SK-N-SH (cell line): ENCODE measurements around the gene KCNK16. TPM values are rescaled to one million over a fixed set of nuclear protein-coding genes. Genes with fewer than 3 reads are reported as not detected.

Experiments used
- CTCF ChIA-PET: fragments of 300-600, 350-600 bp; formaldehyde crosslinking; extraction: SDS; loops from one replicate; lab custom pipeline; 2021; lab: Yijun Ruan, JAX
- POLR2A ChIA-PET: fragments of 350-600 bp; sonication (Branson Sonifier 250); formaldehyde crosslinking; extraction: SDS; loops from one replicate; lab custom pipeline; 2020; ENCODE audit warnings: antibody characterized with exemption, inconsistent platforms; lab: Yijun Ruan, JAX
- DNase-seq: peaks from one replicate; pipeline ENCODE4 v3.0.0; 2012
- H2AFZ ChIP-seq: fragments of 200-600 bp; sonication (generic); 2 replicates; pipeline ENCODE4 v1.8.1; 2016; ENCODE audit warnings: antibody characterized with exemption, mild to moderate bottlenecking, low read depth
- H3F3A ChIP-seq: fragments of 200-600 bp; sonication (generic); replicated peaks from 2 replicates; pipeline ENCODE3; 2016; ENCODE audit warnings: antibody characterized with exemption, mild to moderate bottlenecking; ENCODE audit not compliant: insufficient read depth
- H3K27ac ChIP-seq, 2 experiments: fragments of 200-500 bp in 1 of 2; fragments of 200-600 bp in 1 of 2; sonication (Bioruptor generic) in 1 of 2; sonication (generic), shearing (Covaris generic) in 1 of 2; 2 replicates each; pipeline versions ENCODE4 v1.5.1 to v1.6.1; 2014 to 2016; ENCODE audit warnings: low read depth in 2 of 2, inconsistent platforms in 1 of 2, low read length in 1 of 2, mild to moderate bottlenecking in 1 of 2, mixed read lengths in 1 of 2
- H3K27me3 ChIP-seq: fragments of 200-600 bp; sonication (generic), shearing (Covaris generic); 2 replicates; pipeline ENCODE4 v1.6.1; 2016; ENCODE audit warnings: mixed run types; ENCODE audit not compliant: insufficient read depth
- H3K36me3 ChIP-seq, 2 experiments: fragments of 200-500 bp in 1 of 2; fragments of 200-600 bp in 1 of 2; sonication (Bioruptor generic) in 1 of 2; sonication (generic) in 1 of 2; replicated peaks in 1 of 2; 2 replicates each; pipeline versions ENCODE3 to v1.5.1; 2014 to 2016; ENCODE audit warnings: low read length in 1 of 2, mild to moderate bottlenecking in 1 of 2; ENCODE audit not compliant: insufficient read depth in 2 of 2, control insufficient read depth in 1 of 2
- H3K4me1 ChIP-seq, 2 experiments: fragments of 200-500 bp in 1 of 2; fragments of 200-600 bp in 1 of 2; sonication (Bioruptor generic) in 1 of 2; sonication (generic), shearing (Covaris generic) in 1 of 2; 2 replicates each; pipeline versions ENCODE4 v1.5.1 to v1.6.1; 2014 to 2016; ENCODE audit warnings: low read depth in 1 of 2, low read length in 1 of 2, mixed run types in 1 of 2; ENCODE audit not compliant: insufficient read depth in 2 of 2, control insufficient read depth in 1 of 2
- H3K4me2 ChIP-seq: fragments of 200-600 bp; sonication (generic), shearing (Covaris generic); 2 replicates; pipeline ENCODE4 v1.6.1; 2017; ENCODE audit warnings: mixed run types
- H3K4me3 ChIP-seq, 2 experiments: fragments of 200-500 bp in 1 of 2; fragments of 200-600 bp in 1 of 2; sonication (Bioruptor generic) in 1 of 2; sonication (generic), shearing (Covaris generic) in 1 of 2; 2 replicates each; pipeline versions ENCODE4 v1.5.1 to v1.8.1; 2014 to 2016; ENCODE audit warnings: low read depth in 2 of 2, inconsistent platforms in 1 of 2, low read length in 1 of 2, mild to moderate bottlenecking in 1 of 2, mixed read lengths in 1 of 2, moderate library complexity in 1 of 2
- H3K79me2 ChIP-seq: fragments of 200-600 bp; sonication (generic); 2 replicates; pipeline ENCODE4 v1.8.1; 2017; ENCODE audit warnings: mild to moderate bottlenecking; ENCODE audit not compliant: insufficient read depth
- H3K9ac ChIP-seq: fragments of 200-600 bp; sonication (generic); 2 replicates; pipeline ENCODE4 v1.6.1; 2017; ENCODE audit warnings: mixed run types
- H3K9me2 ChIP-seq: fragments of 200-600 bp; sonication (generic); 2 replicates; pipeline ENCODE4 v1.6.1; 2017; ENCODE audit warnings: mixed run types
- H3K9me3 ChIP-seq: fragments of 200-600 bp; sonication (generic); 2 replicates; pipeline ENCODE4 v1.6.1; 2017; ENCODE audit warnings: mixed run types, mild to moderate bottlenecking, moderate library complexity
- H4K20me1 ChIP-seq: fragments of 200-600 bp; sonication (generic); 2 replicates; pipeline ENCODE4 v1.6.1; 2017; ENCODE audit warnings: mild to moderate bottlenecking, mixed run types; ENCODE audit not compliant: insufficient read depth
- CTCF ChIP-seq: fragments of 200-600 bp; sonication (generic); IDR thresholded peaks from 2 replicates; pipeline ENCODE4 v1.6.1; 2017; ENCODE audit warnings: antibody characterized with exemption, mild to moderate bottlenecking, moderate library complexity
- ELF1 ChIP-seq: IDR thresholded peaks from 2 replicates; pipeline ENCODE4 v1.4.0; 2012
- GATA2 ChIP-seq: sonication (generic); formaldehyde crosslinking; IDR thresholded peaks from 2 replicates; pipeline ENCODE4 v1.5.0; 2020; ENCODE audit warnings: mild to moderate bottlenecking, missing genetic modification reagents
- IRF3 ChIP-seq: fragments of 150-350 bp; IDR thresholded peaks from 2 replicates; pipeline ENCODE4 v1.6.1; 2016; ENCODE audit warnings: mild to moderate bottlenecking, low read depth, low read length
- RFX5 ChIP-seq: IDR thresholded peaks from 2 replicates; pipeline ENCODE4 v1.6.1; 2012; ENCODE audit warnings: mild to moderate bottlenecking, improper control_type of control experiment, low read length
- SIN3A ChIP-seq: IDR thresholded peaks from 2 replicates; pipeline ENCODE4 v1.6.1; 2012; ENCODE audit warnings: low read depth, mild to moderate bottlenecking, low read length, moderate library complexity, borderline replicate concordance
- SMC3 ChIP-seq: IDR thresholded peaks from 2 replicates; pipeline ENCODE4 v1.6.1; 2012; ENCODE audit warnings: low read depth, low read length, improper control_type of control experiment
- TCF12 ChIP-seq: IDR thresholded peaks from 2 replicates; pipeline ENCODE4 v1.4.0; 2012
- TEAD4 ChIP-seq: IDR thresholded peaks from 2 replicates; pipeline ENCODE4 v1.4.0; 2012; ENCODE audit warnings: mild to moderate bottlenecking, borderline replicate concordance; ENCODE audit not compliant: insufficient read depth
- WGBS: methylation state at CpG from one replicate; pipeline ENCODE4 v1.1.6; 2017; ENCODE audit warnings: low lambda C conversion rate; 5-methylcytosine and 5-hydroxymethylcytosine counted together
- polyA plus RNA-seq, 3 experiments: library from polyadenylated mRNA; depleted of rRNA; stranded (reverse); fragments of >200 nt; gene quantifications; 2 replicates each; pipeline ENCODE4 v1.2.3, GENCODE V29; 2012

Gene KCNK16
- polyA plus RNA-seq, 1 of the 3 experiments (the other 2 are of a cell fraction), result not detected

- DNase-seq, result no peak
- no peaks in the 10 kb centered on the region for H3K36me3 ChIP-seq
- no peaks in the 10 kb centered on the region for H3K79me2 ChIP-seq
- H2AFZ ChIP-seq, result no peak overlapping the region
- no peaks in the 10 kb centered on the region for H3K9me2 ChIP-seq
- no peaks in the 10 kb centered on the region for H4K20me1 ChIP-seq
- peaks cover 0 to 2% of the 10 kb centered on the region in 2 experiments; a peak in 1 of 4 replicates for H3K4me1 ChIP-seq
- WGBS, result 16% methylated on average over 2 of the region's 3 CpGs
- POLR2A ChIA-PET, result no interaction called here
- CTCF ChIA-PET, result interaction anchor here (0.8 to 10.2 kb wide), 3 partner anchors 15 to 320 kb away, joined by 3 to 44 read pairs (median 37); no protein-coding TSS in a partner anchor
- no peak overlapping the region for H3K4me2 ChIP-seq
- H3K9me3 ChIP-seq, result no peaks in the 10 kb centered on the region
- H3K27me3 ChIP-seq, result peaks cover 7% of the 10 kb centered on the region; the same call in 1 of the 2 replicates
- H3F3A ChIP-seq, result no peaks in the 10 kb centered on the region
- H3K4me3 ChIP-seq, result no peak overlapping the region
- no peak for TF ChIP-seq TCF12
- no peak for TF ChIP-seq RFX5
- no peak for TF ChIP-seq SIN3A
- TF ChIP-seq IRF3, result no peak
- no peak for TF ChIP-seq TEAD4
- no peak for TF ChIP-seq SMC3
- TF ChIP-seq CTCF, result no peak
- no peak for TF ChIP-seq ELF1
- H3K9ac ChIP-seq, result no peak overlapping the region
- H3K27ac ChIP-seq, result no peak overlapping the region
Measured at GRCh38 chr6:39317256-39317655, 5.2 kb downstream of the KCNK16 start.

GRCh38 chr6:39314273-39314795 is 8.2 kb downstream of the KCNK16 start, which contains the start of gene KCNK17:
Gene KCNK17, minus strand, starts transcription at chr6:39314419. Its CDS starts 99 bp downstream, at chr6:39314320.
- H3K9me2 ChIP-seq, result no peaks in the 10 kb centered on the region
- peak; percentile 49 for DNase-seq
- no peak within 1 kb of the TSS for H2AFZ ChIP-seq
- H3K36me3 ChIP-seq, result no peaks in the 10 kb centered on the region
- H3K27ac ChIP-seq, result no peak within 1 kb of the TSS
- H3K27me3 ChIP-seq, result peaks cover 7% of the 10 kb centered on the region; the same call in 1 of the 2 replicates
- H3K9me3 ChIP-seq, result no peaks in the 10 kb centered on the region
- peaks cover 0 to 2% of the 10 kb centered on the region in 2 experiments; a peak in 1 of 4 replicates for H3K4me1 ChIP-seq
- POLR2A ChIA-PET, result no interaction called here
- H3K4me3 ChIP-seq, result peak within 1 kb of the TSS in 1 of 2 experiments; percentile 14; a peak in 1 of 4 replicates
- no peak within 1 kb of the TSS for H3K4me2 ChIP-seq
- no peaks in the 10 kb centered on the region for H4K20me1 ChIP-seq
- no peak within 1 kb of the TSS for H3K9ac ChIP-seq
- H3F3A ChIP-seq, result no peaks in the 10 kb centered on the region
- H3K79me2 ChIP-seq, result no peaks in the 10 kb centered on the region
- TF ChIP-seq GATA2 (CRISPR knock-in tag), result no peak
- CTCF ChIA-PET, result interaction anchor here (1.3 to 10.2 kb wide), 6 partner anchors 9 to 442 kb away, joined by 3 to 44 read pairs (median 22); no protein-coding TSS in a partner anchor
- 22% methylated on average over 21 of the region's 28 CpGs for WGBS
